ENCODE data around the gene MAP3K12. TPM values are rescaled to one million over a fixed set of nuclear protein-coding genes. Genes with fewer than 3 reads are reported as not detected.

MAP3K12 gene
- total RNA-seq, 1 donor from 2014 or later = 11.9 TPM

DNA sequence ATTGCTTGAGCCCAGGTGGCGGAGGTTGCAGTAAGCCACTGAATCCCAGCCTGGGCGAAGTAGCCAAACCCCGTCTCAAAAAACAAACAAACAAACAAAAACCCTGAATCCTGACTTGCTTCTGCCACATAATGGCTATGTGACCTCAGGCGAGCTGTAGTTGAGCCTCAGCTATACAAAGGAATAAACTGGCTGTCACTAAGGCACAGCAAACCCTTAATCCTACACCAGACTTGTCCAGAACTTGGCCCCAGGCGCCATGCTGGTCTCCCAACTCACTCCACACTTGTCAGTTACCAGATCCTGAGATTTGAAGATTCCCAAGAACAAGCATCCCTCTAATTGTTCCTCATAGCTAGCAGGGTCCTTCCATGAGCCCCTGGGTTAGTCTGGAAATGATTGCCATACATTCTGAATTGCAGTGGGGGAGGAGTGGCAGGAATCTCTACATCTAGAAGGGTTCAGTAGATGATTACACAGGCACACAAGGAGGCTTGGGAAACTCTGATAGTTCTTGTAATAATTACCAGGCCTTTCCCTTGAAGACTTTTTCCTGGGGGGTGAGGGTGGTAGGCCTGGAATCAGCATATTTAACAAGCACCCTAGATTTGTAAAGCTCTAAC is 9.9 kb downstream of the MAP3K12 start:
- peak overlapping the region; percentile 69 for H3K27ac Mint-ChIP-seq
- H3K9me3 Mint-ChIP-seq (ENCODE audit: low read depth) = no peaks in the 10 kb centered on the region
- no peak for DNase-seq (ENCODE audit: low spot score, unreplicated experiment)
- no peaks in the 10 kb centered on the region for H3K36me3 Mint-ChIP-seq (ENCODE audit: insufficient read depth)
- TF ChIP-seq, protein P1, sequence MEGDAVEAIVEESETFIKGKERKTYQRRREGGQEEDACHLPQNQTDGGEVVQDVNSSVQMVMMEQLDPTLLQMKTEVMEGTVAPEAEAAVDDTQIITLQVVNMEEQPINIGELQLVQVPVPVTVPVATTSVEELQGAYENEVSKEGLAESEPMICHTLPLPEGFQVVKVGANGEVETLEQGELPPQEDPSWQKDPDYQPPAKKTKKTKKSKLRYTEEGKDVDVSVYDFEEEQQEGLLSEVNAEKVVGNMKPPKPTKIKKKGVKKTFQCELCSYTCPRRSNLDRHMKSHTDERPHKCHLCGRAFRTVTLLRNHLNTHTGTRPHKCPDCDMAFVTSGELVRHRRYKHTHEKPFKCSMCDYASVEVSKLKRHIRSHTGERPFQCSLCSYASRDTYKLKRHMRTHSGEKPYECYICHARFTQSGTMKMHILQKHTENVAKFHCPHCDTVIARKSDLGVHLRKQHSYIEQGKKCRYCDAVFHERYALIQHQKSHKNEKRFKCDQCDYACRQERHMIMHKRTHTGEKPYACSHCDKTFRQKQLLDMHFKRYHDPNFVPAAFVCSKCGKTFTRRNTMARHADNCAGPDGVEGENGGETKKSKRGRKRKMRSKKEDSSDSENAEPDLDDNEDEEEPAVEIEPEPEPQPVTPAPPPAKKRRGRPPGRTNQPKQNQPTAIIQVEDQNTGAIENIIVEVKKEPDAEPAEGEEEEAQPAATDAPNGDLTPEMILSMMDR (IDR thresholded peaks at IDR 0.05; ENCODE audit: unreplicated experiment) = no peak
- H3K4me3 Mint-ChIP-seq (ENCODE audit: low read depth) = no peak overlapping the region
- no peaks in the 10 kb centered on the region for H3K27me3 Mint-ChIP-seq
- peaks cover 24% of the 10 kb centered on the region for H3K4me1 Mint-ChIP-seq (ENCODE audit: low read depth)

DNA sequence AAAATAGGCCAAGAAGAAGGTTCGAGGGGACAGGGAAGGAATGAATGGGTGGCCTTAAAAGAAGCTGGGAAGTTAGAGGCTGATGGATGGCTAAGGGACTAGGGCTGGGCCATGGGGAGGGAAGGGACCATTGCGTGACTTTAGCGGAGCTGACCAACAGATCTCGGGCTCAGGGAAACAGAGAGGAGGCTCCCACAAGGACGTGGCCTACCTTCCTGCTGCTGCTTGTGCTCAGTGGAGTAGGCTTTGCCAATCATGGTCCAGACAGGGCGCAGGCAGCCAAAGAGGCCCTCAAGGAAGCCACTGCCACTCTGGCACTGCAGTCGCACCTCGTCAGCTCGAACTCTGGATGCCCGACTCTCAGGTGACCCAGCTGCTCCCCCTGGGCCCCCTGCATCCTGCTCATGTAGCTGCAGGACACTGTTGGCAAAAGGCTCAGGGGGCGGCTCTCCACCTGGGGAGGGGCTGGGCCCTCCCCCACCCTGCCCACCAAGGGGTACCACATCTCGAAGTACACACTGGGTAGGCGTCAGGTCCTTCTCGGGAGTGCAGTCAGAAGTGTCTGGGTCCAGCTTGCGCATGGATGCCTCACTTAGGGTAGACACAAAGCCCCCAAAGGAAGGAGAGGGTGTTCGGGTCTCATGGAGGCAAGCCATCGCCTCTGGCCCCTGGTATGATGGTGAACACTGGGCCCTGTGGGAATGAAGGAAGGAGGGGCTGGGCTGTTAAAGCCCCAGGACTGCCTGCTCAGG is 12.3 kb downstream of the MAP3K12 start:
- H3K36me3 Mint-ChIP-seq (ENCODE audit: insufficient read depth) = peaks cover 5% of the 10 kb centered on the region
- peaks cover 15% of the 10 kb centered on the region for H3K4me1 Mint-ChIP-seq (ENCODE audit: low read depth)
- no peaks in the 10 kb centered on the region for H3K27me3 Mint-ChIP-seq
- H3K9me3 Mint-ChIP-seq (ENCODE audit: low read depth) = no peaks in the 10 kb centered on the region
- no peak for DNase-seq (ENCODE audit: low spot score, unreplicated experiment)
- H3K4me3 Mint-ChIP-seq (ENCODE audit: low read depth) = no peak overlapping the region
- peak overlapping the region; percentile 67 for H3K27ac Mint-ChIP-seq
- TF ChIP-seq, protein P1 (IDR thresholded peaks at IDR 0.05; ENCODE audit: unreplicated experiment) = no peak

DNA sequence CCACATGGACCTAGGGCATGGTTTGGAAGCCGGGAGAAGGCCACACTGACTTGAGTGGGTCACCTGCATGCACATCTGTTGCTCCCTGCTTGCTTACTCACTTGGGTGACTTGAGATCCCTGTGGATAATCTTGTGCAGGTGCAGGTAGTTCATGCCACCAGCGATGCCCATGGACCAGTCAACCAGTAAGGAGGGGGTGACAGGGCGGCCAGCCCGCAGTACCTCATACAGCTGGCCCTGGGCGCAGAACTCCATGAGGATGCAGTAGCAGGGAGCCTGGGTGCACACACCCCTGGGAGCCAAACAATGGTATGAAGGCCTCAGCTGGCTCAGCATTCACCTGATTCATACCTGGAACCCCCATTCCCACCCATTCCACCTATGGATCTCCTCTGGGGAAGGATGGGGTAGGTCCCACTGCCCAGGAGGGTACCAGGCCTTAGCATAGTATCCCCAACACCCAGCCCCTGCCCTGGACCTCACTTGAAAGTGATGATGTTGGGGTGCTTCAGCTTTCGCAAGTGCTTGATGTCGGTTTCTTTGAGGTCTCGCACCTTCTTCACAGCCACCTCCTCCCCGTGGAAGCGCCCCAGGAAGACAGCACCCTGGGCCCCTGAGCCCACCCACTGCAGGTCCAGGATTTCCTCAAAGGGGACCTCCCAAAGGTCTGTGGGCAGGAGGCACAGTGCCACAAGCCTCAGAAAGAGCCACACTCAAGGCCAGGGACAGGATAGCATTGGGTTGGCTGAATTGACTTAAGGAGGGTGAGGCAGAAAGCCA is 13.1 kb downstream of the MAP3K12 start:
- no peaks in the 10 kb centered on the region for H3K27me3 Mint-ChIP-seq
- no peak overlapping the region for H3K27ac Mint-ChIP-seq
- TF ChIP-seq, protein P1 (IDR thresholded peaks at IDR 0.05; ENCODE audit: unreplicated experiment) = no peak
- no peaks in the 10 kb centered on the region for H3K9me3 Mint-ChIP-seq (ENCODE audit: low read depth)
- H3K4me1 Mint-ChIP-seq (ENCODE audit: low read depth) = peaks cover 15% of the 10 kb centered on the region
- peaks cover 8% of the 10 kb centered on the region for H3K36me3 Mint-ChIP-seq (ENCODE audit: insufficient read depth)
- no peak for DNase-seq (ENCODE audit: low spot score, unreplicated experiment)
- H3K4me3 Mint-ChIP-seq (ENCODE audit: low read depth) = no peak overlapping the region

DNA sequence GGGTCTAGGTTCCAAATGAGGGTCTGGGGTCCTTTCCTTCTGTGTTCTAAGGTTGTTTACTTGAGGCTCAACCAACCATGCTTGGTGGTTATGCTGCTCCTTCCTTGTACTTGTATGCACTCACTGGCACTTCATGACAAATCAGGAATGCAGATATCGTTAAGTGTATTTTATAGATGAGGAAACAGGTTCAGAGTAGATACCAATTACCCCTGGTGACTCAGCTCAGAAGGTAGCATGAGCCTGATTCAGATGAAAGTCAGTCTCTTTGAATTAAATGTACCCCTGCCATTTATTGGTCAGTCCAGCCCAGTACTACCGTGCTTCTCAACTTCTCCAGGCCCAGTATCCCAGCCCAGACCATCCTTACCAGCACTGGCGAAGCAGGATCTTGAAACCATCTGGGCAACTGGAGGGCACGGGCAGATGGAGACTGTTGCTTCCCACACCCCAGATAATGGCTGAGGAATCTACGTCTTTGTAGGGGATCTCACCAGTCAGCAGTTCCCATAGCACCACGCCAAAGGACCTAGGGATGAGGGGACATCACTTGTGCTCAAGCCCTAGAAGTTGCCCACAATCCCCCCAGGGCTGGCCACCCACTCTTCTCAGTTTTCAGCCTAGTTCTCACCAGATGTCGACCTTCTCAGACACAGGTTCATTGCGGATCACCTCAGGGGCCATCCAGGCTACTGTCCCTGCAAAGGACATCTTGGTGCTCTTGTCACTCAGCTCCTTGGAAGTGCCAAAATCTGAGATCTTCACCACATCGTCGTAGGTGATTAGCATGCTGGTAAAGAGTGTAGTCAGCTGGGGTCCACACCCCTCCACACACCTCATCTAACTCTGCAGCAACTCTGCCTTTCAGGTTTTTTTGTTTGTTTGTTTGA is 14.3 kb downstream of the MAP3K12 start:
- no peak for DNase-seq (ENCODE audit: low spot score, unreplicated experiment)
- H3K9me3 Mint-ChIP-seq (ENCODE audit: low read depth) = no peaks in the 10 kb centered on the region
- H3K27me3 Mint-ChIP-seq = no peaks in the 10 kb centered on the region
- peak overlapping the region; percentile 54 for H3K27ac Mint-ChIP-seq
- TF ChIP-seq, protein P1 (IDR thresholded peaks at IDR 0.05; ENCODE audit: unreplicated experiment) = no peak
- H3K4me1 Mint-ChIP-seq (ENCODE audit: low read depth) = peaks cover 18% of the 10 kb centered on the region
- peaks cover 8% of the 10 kb centered on the region for H3K36me3 Mint-ChIP-seq (ENCODE audit: insufficient read depth)
- no peak overlapping the region for H3K4me3 Mint-ChIP-seq (ENCODE audit: low read depth)

Data from progenitor cell of endocrine pancreas (in vitro differentiated cells).